Measurements from ENCODE around the gene MAD1L1.

MAD1L1 gene

DNA sequence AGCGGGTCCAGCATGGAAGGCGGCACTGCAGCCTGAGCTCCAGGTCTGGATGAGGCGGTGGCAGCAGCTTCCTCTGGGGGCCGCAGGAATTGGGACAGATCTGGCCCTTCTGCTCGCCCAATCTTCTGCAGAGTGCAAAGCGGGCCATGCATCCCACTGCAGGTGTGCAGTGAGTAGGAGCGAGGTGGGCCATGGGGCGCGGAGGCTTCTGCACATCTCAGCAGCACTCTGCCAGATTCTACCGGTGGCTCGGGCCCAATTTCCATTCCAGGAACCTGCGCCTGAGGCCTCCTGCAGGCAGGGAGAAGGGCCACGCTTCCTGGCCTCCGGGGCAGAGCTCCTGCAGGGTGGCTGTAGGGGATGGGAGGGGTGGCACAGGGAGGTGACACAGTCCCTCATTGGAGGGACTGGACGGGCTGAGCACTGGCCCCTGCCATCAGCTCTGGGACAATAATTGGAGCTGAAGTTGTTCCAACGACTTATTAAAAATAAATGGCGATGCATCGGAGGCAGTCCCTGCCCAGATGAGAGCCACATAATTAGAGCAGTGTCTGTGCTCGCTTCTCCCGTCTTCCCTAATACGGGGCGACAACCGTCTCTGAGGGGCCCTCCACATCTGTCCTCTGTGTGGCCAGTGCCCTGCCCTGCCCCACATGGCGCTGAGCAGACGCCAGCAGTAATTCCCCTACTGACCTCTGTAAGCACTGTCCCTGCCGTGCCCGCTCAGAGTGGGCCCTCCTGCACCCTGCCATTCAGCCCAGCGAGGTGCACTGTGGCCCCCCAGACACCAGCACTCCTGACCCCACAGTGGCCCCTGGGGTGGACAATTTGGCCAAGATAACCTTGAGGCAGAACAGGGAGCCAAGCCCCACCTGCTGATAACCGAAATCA lies 365.1 kb downstream of the MAD1L1 start:
- no peak for TF ChIP-seq CTCF (IDR thresholded peaks at IDR 0.05; ENCODE audit: borderline replicate concordance, insufficient read depth, low read depth, low read length)
- H3K4me3 ChIP-seq (ENCODE audit: low read depth, low read length) = no peak overlapping the region

DNA sequence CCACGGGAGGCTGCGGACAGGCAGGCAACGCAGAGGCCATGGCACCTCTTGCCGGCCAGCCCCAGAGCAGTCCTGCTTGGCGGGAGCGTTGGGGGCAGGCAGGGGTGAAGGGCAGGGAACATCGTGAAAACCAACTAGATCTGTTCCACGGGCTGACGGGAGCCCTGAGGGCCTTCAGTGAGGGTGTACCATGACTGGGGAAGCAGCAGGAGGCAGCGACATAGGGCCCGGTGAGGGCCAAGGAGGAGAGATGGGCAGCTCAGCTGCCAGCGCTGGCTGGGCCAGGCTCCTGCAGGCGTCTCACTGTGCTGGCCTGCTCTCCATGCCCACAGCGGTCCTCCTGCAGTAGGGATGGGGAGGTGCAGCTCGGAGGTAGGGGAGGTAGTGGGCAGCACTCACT lies 366.1 kb downstream of the MAD1L1 start:
- no peak for TF ChIP-seq CTCF (IDR thresholded peaks at IDR 0.05; ENCODE audit: borderline replicate concordance, insufficient read depth, low read depth, low read length)
- no peak overlapping the region for H3K4me3 ChIP-seq (ENCODE audit: low read depth, low read length)

GRCh38 chr7:1865571-1866255 lies 367.0 kb downstream of the MAD1L1 start:
- TF ChIP-seq CTCF (IDR thresholded peaks at IDR 0.05; ENCODE audit: borderline replicate concordance, insufficient read depth, low read depth, low read length) = no peak
- H3K4me3 ChIP-seq (ENCODE audit: low read depth, low read length) = no peak overlapping the region

- no peak overlapping the region for H3K4me3 ChIP-seq (ENCODE audit: low read depth, low read length)
- TF ChIP-seq CTCF (IDR thresholded peaks at IDR 0.05; ENCODE audit: borderline replicate concordance, insufficient read depth, low read depth, low read length) = no peak
Observed at GRCh38 chr7:1865000-1865555, 367.7 kb downstream of the MAD1L1 start.

DNA sequence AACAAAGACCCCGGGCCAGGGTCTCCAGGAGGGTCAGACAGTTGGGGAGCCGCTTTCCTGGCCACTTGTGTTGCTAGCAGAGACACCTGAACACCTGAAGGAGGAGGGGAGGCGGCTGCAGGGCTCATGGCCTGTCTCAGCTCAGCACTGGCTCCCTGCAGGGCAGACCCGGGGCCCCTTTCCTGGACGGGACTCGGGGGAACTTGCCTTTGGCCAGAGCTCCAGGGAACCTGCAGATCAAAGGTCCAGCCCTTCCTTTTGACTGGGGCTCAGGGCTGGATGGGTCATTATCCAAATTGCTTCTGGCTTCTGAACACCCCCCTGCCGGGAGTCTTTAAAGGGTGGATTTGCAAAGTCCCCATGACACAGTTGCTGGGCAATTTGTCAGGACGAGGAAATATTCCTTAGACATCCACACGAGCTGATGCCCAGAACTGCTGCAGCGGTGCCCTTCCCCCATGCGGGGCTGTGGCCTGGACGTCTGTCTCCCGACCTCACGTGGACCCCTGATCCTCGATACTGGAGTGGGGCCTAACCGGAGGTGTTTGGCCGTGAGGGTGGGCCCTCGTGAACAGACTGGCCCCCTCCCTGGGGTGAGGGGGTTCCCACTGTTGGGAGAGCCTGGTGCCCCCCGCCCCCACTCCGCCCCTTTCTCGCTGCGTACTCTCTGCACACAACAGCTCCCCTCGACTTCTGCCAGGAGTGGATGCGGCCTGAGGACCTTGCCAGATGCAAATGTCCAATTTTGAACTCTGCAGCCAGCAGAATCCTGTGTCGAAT lies 368.4 kb downstream of the MAD1L1 start:
- TF ChIP-seq CTCF (IDR thresholded peaks at IDR 0.05; ENCODE audit: borderline replicate concordance, insufficient read depth, low read depth, low read length) = no peak
- H3K4me3 ChIP-seq (ENCODE audit: low read depth, low read length) = no peak overlapping the region

DNA sequence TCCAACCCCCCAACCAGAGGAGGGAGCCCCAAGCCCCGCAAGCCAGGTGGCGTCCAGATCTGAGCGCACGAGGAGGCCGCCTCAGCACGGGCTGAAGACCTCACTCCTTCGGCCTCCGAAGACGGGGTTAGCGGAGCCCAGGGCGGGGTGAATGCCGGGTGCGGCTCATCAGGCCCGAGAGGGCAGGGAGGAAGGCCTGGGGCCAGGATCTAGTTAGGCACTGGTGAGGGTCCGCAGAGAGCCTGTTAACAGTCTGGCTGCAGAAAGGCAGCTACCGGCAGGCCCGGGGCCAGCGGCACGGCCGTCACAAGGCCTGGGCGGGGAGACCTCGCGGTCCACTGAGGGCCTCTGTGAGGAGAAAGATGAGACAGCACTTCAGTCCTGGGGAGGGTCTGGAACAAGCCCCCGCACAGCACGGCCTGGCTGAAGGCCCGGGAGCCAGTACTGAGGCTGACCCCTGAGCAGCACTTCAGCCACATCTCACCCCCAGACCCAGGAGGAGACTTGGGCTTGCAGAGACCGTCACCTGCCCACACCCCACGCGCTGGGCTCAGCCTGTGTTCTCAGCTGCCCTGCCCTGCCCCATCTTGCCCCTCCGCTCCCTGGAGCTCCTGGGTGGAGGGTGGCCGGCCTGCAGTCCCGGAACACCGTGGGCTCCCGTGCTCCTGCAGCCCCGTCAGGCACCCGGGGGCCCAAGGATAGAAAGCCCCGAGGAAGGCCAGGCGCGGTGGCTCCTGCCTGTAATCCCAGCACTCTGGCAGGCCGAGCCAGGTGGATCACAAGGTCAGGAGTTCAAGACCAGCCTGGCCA lies 369.4 kb downstream of the MAD1L1 start:
- TF ChIP-seq CTCF (IDR thresholded peaks at IDR 0.05; ENCODE audit: borderline replicate concordance, insufficient read depth, low read depth, low read length) = no peak
- no peak overlapping the region for H3K4me3 ChIP-seq (ENCODE audit: low read depth, low read length)
